ENCODE measurements around the gene GM2A. TPM values are rescaled to one million over a fixed set of nuclear protein-coding genes. Genes with fewer than 3 reads are reported as not detected.

Gene GM2A
- total RNA-seq, 2 experiments from 2014 or later, result 19.5 to 19.6 TPM

- Mint-ChIP-seq H3K4me1 (ENCODE audit: low read depth) (no peaks in the 10 kb centered on the region), H3K4me3 (no peak overlapping the region), H3K27me3 (ENCODE audit: low read depth) (peaks cover 21% of the 10 kb centered on the region), H3K9me3 (ENCODE audit: insufficient read depth) (no peaks in the 10 kb centered on the region), H3K27ac (no peak overlapping the region), H3K36me3 (ENCODE audit: low read depth) (no peaks in the 10 kb centered on the region)
- no peak for ATAC-seq
- POLR2A ChIA-PET, result no interaction called here
- no peak for DNase-seq
- CTCF ChIA-PET, result interaction anchor here (0.7 to 1.4 kb wide), 4 partner anchors 53 to 252 kb away, joined by 3 to 6 read pairs (median 4); no protein-coding TSS in a partner anchor
Measured at GRCh38 chr5:151317871-151318270, 64.9 kb downstream of the GM2A start.

- CTCF ChIA-PET, result no interaction called here
- Mint-ChIP-seq H3K4me3 (no peak overlapping the region), H3K4me1 (ENCODE audit: low read depth) (no peaks in the 10 kb centered on the region), H3K9me3 (ENCODE audit: insufficient read depth) (no peaks in the 10 kb centered on the region), H3K27me3 (ENCODE audit: low read depth) (peaks cover 17% of the 10 kb centered on the region), H3K27ac (no peak overlapping the region), H3K36me3 (ENCODE audit: low read depth) (no peaks in the 10 kb centered on the region)
- POLR2A ChIA-PET, result no interaction called here
- ATAC-seq (no peak), DNase-seq (no peak)
Measured at GRCh38 chr5:151318850-151319732, 66.1 kb downstream of the GM2A start.

Other genes with a start within 250 kb of the GM2A start
- not detected for gene GPX3, start 232.6 kb upstream of the GM2A start, total RNA-seq
- 100 to 1,000 TPM; 132 to 138 TPM for gene TNIP1, start 172.2 kb upstream of the GM2A start, total RNA-seq
- 100 to 1,000 TPM; 481 to 495 TPM for gene ANXA6, start 95.4 kb upstream of the GM2A start, total RNA-seq
- gene CCDC69, start 29.1 kb upstream of the GM2A start, total RNA-seq, result 10 to 100 TPM; 87.6 to 92.7 TPM
- gene SLC36A3, start 50.6 kb downstream of the GM2A start, total RNA-seq, result not detected
- not detected for gene SLC36A2, start 94.4 kb downstream of the GM2A start, total RNA-seq
- 1 to 10 TPM; 6.6 to 7.7 TPM for gene SLC36A1, start 194.4 kb downstream of the GM2A start, total RNA-seq

Data from activated CD8-positive, alpha-beta T cell treated with anti-CD3 and anti-CD28 coated beads, Interleukin-2, amount 10 ng/mL, durations not matched to agents 7 days and 5 days (primary cell).